B cell (primary cell): ENCODE measurements around the gene CDCA5. TPM values are rescaled to one million over a fixed set of nuclear protein-coding genes. Genes with fewer than 3 reads are reported as not detected.

Source experiments
- ATAC-seq: fragments of 200-7000 bp; cut with Tn5 transposase; one replicate; pipeline ENCODE4 v1.10.0; 2021; ENCODE audit warnings: low read depth, mild to moderate bottlenecking, moderate number of reproducible peaks, moderate library complexity
- CTCF ChIA-PET: fragments of 350-600 bp; sonication (Branson Sonifier 250); formaldehyde crosslinking; loops from one replicate; lab custom pipeline; 2021; ENCODE audit warnings: antibody characterized with exemption, inconsistent platforms; lab: Charles Lee
- POLR2A ChIA-PET: fragments of 350-600 bp; sonication (Branson Sonifier 250); formaldehyde crosslinking; loops from one replicate; lab custom pipeline; 2021; ENCODE audit warnings: antibody characterized with exemption; lab: Charles Lee
- DNase-seq: peaks from one replicate; pipeline ENCODE4 v3.0.0; 2013
- H2AFZ ChIP-seq: 2 replicates; pipeline ENCODE4 v1.6.1; 2012; ENCODE audit warnings: mild to moderate bottlenecking, low read depth, low read length; ENCODE audit not compliant: insufficient read depth, poor library complexity, severe bottlenecking
- H3K27ac ChIP-seq, 2 donors: 1 replicate in 1 of 2; 2 replicates in 1 of 2; pipeline ENCODE4 v1.5.1; 2012 to 2013; ENCODE audit warnings: low read length in 2 of 2, mild to moderate bottlenecking in 2 of 2, moderate library complexity in 1 of 2
- H3K27me3 ChIP-seq, 4 experiments: fragments of 200-600 bp in 1 of 4; sonication (generic) in 1 of 4; replicated peaks in 1 of 4; 1 replicate in 2 of 4; 2 replicates in 2 of 4; pipeline versions ENCODE4 v1.6.1 to v1.7.0; 2013 to 2016; ENCODE audit warnings: low read length in 3 of 4, mild to moderate bottlenecking in 2 of 4, mixed read lengths in 1 of 4, moderate library complexity in 1 of 4; ENCODE audit not compliant: insufficient read depth in 4 of 4, control insufficient read depth in 3 of 4; ENCODE audit errors: control extremely low read depth in 1 of 4
- H3K36me3 ChIP-seq, 2 experiments: replicated peaks in 1 of 2; 1 replicate in 1 of 2; 2 replicates in 1 of 2; pipeline versions ENCODE4 v1.6.1 to v1.7.1; 2013; ENCODE audit warnings: low read length in 1 of 2; ENCODE audit not compliant: insufficient read depth in 2 of 2, control insufficient read depth in 1 of 2; ENCODE audit errors: control extremely low read depth in 1 of 2, extremely low read depth in 1 of 2
- H3K4me1 ChIP-seq, 2 donors: fragments of 200-600 bp in 1 of 2; sonication (generic) in 1 of 2; 1 replicate in 1 of 2; 2 replicates in 1 of 2; pipeline versions ENCODE4 v1.5.1 to v1.6.1; 2013 to 2017; ENCODE audit warnings: low read length in 2 of 2; ENCODE audit not compliant: control insufficient read depth in 2 of 2, insufficient read depth in 2 of 2
- H3K4me2 ChIP-seq: replicated peaks from 2 replicates; pipeline ENCODE3; 2012; ENCODE audit warnings: mild to moderate bottlenecking, low read depth, low read length; ENCODE audit not compliant: poor library complexity, severe bottlenecking
- H3K4me3 ChIP-seq, 5 experiments: fragments of 200-600 bp in 1 of 5; sonication (generic) in 1 of 5; 1 replicate in 3 of 5; 2 replicates in 2 of 5; pipeline versions ENCODE4 v1.5.1 to v1.7.0; 2011 to 2016; ENCODE audit warnings: low read length in 4 of 5, mild to moderate bottlenecking in 4 of 5, low read depth in 2 of 5, control low read depth in 1 of 5, moderate library complexity in 1 of 5; ENCODE audit not compliant: insufficient read depth in 1 of 5; ENCODE audit errors: control extremely low read depth in 1 of 5, extremely low read depth in 1 of 5
- H3K79me2 ChIP-seq: fragments of 200-600 bp; sonication (generic); one replicate; pipeline ENCODE4 v1.6.0; 2016; ENCODE audit warnings: low read length; ENCODE audit not compliant: control insufficient read depth, insufficient read depth
- H3K9ac ChIP-seq: fragments of 200-600 bp; sonication (generic); 2 replicates; pipeline ENCODE4 v1.6.1; 2017; ENCODE audit warnings: mild to moderate bottlenecking, low read length, moderate library complexity
- H3K9me3 ChIP-seq, 3 donors: one replicate each; pipeline versions ENCODE4 v1.6.1 to v1.7.1; 2013; ENCODE audit warnings: low read length in 2 of 3; ENCODE audit not compliant: control insufficient read depth in 2 of 3, insufficient read depth in 1 of 3; ENCODE audit errors: control extremely low read depth in 1 of 3
- H4K20me1 ChIP-seq: 2 replicates; pipeline ENCODE4 v1.6.0; 2012; ENCODE audit warnings: mild to moderate bottlenecking, low read length; ENCODE audit not compliant: insufficient read depth, control insufficient read depth, poor library complexity, severe bottlenecking
- H3K27ac Mint-ChIP-seq: one replicate; pipeline ENCODE4 v1.8.0; 2021; ENCODE audit warnings: mixed read lengths
- H3K27me3 Mint-ChIP-seq: one replicate; pipeline ENCODE4 v1.8.0; 2021; ENCODE audit warnings: mixed read lengths
- H3K4me1 Mint-ChIP-seq: one replicate; pipeline ENCODE4 v1.8.0; 2021; ENCODE audit warnings: mixed read lengths
- H3K4me3 Mint-ChIP-seq: one replicate; pipeline ENCODE4 v1.8.0; 2021; ENCODE audit warnings: mixed read lengths
- H3K9me3 Mint-ChIP-seq: one replicate; pipeline ENCODE4 v1.8.0; 2022; ENCODE audit warnings: mixed read lengths; ENCODE audit not compliant: insufficient read depth
- EZH2 ChIP-seq: IDR thresholded peaks from 2 replicates; pipeline ENCODE4 v1.6.1; 2012; ENCODE audit warnings: borderline replicate concordance, low read depth, mild to moderate bottlenecking, moderate library complexity, low read length; ENCODE audit not compliant: insufficient read depth, poor library complexity, severe bottlenecking
- WGBS: methylation state at CpG from one replicate; pipeline ENCODE4 v1.1.5; 2013; ENCODE audit warnings: missing lambda C conversion rate; ENCODE audit not compliant: insufficient coverage; 5-methylcytosine and 5-hydroxymethylcytosine counted together
- intact Hi-C: fragments of 100-400 bp; cut with micrococcal nuclease; formaldehyde crosslinking; loops from one replicate; pipeline ENCODE4 v1.10.0; 2022
- polyA plus RNA-seq: library from polyadenylated mRNA; depleted of rRNA; stranded (reverse); fragments of >200 nt; gene quantifications from 2 replicates; pipeline ENCODE4 v1.2.3, GENCODE V29; 2012
- total RNA-seq, 2 donors: library from RNA; stranded (reverse); fragments of 120-200 nt in 1 of 2; gene quantifications; 1 replicate in 1 of 2; 2 replicates in 1 of 2; pipeline versions ENCODE4 v1.2.3 to v1.2.4, GENCODE V29; 2013 to 2022
- TF ChIP-seq, protein P1 (sequence below): fragments of 200-600 bp; IDR thresholded peaks from one replicate; pipeline ENCODE4 v1.8.0; 2022; ENCODE audit warnings: antibody characterized with exemption, mild to moderate bottlenecking

The CDCA5 gene
- total and polyA plus RNA-seq, 2 donors (not counting 1 experiment from before 2014, with no cell fraction given) = 1.1 to 1.4 TPM

DNA sequence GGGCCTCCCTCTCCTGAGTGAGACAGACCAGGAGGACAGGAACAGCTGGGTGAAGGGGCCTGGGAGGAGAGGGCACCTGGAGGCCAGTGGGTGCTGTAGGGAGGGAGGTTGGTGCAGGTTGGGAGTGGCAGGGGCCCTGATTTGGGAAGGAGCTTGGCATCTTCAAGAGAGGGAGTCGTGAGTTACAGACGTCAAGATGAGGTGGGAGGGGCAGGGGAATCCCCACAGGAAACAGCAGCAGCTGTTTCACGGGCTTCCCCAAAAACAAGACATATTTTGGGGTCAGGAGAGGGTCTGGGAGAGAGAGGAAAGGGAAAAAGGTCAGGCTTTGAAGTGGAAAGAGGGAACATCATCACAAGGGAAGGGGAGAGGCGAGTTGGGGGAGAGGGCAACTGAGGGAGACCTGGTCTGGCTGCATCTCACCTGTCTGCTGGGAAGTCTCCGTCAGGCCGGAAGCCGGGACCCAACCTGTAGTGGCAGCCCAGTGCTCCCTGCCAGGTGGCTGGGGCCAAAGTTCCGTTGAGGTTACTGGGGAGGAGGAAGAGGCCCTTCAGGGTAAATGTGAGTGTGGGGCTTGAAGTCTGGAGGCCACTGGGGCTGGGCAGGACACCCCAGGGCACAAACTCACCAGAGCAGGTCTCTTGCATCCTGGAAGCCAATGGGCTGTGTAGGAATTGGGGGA, 29.9 kb downstream of the CDCA5 start:
- Histone ChIP-seq H4K20me1 (no peaks in the 10 kb centered on the region), H3K27ac (peak overlapping the region in 1 of 2 donors; percentile 34), H3K4me3 (no peak overlapping the region), H3K9me3 (no peaks in the 10 kb centered on the region), H3K4me2 (peak overlapping the region; percentile 67), H3K9ac (peak overlapping the region; percentile 32), H3K79me2 (no peaks in the 10 kb centered on the region), H3K27me3 (peaks cover 0 to 2% (median 1%) of the 10 kb centered on the region in 4 experiments), H3K4me1 (peaks cover 10 to 14% of the 10 kb centered on the region in 2 donors), H2AFZ (peak overlapping the region; percentile 68), H3K36me3 (no peaks in the 10 kb centered on the region)
- Mint-ChIP-seq H3K27me3 (no peaks in the 10 kb centered on the region), H3K27ac (peak overlapping the region; percentile 80), H3K4me1 (peaks cover 17% of the 10 kb centered on the region), H3K4me3 (peak overlapping the region; percentile 80), H3K9me3 (no peaks in the 10 kb centered on the region)
- ChIA-PET CTCF (interaction anchor here (0.6 to 1.2 kb wide), 2 partner anchors 57 to 199 kb away, joined by 3 to 4 read pairs; no protein-coding TSS in a partner anchor), POLR2A (no interaction called here)
- DNase-seq (peak; percentile 67), ATAC-seq (peak; percentile 7)
- 7% methylated on average over 8 of the region's 8 CpGs for WGBS
- intact Hi-C loops = no loop called here
- TF ChIP-seq, protein P1, sequence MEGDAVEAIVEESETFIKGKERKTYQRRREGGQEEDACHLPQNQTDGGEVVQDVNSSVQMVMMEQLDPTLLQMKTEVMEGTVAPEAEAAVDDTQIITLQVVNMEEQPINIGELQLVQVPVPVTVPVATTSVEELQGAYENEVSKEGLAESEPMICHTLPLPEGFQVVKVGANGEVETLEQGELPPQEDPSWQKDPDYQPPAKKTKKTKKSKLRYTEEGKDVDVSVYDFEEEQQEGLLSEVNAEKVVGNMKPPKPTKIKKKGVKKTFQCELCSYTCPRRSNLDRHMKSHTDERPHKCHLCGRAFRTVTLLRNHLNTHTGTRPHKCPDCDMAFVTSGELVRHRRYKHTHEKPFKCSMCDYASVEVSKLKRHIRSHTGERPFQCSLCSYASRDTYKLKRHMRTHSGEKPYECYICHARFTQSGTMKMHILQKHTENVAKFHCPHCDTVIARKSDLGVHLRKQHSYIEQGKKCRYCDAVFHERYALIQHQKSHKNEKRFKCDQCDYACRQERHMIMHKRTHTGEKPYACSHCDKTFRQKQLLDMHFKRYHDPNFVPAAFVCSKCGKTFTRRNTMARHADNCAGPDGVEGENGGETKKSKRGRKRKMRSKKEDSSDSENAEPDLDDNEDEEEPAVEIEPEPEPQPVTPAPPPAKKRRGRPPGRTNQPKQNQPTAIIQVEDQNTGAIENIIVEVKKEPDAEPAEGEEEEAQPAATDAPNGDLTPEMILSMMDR = no peak
- no peak for TF ChIP-seq EZH2

DNA sequence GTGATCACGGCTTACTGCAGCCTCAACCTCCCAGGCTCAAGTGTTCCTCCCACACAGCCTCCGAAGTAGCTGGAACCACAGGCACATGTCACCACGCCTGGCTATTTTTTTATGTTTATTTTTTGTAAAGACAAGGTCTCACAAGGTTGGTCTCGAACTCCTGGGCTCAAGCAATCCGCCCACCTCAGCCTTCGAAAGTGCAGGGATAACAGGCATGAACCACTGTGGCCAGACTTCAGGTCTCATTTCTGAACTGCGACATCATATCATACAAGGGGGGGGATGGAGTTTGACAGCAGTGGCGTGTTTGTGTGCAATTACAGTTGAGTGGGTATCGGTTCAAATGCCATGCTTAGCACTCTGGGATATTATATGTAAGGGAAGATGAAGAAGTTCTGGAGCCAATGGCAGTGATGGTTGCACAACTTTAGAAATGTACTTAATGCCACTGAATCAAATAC, 32.4 kb downstream of the CDCA5 start:
- H3K9me3 Mint-ChIP-seq = no peaks in the 10 kb centered on the region
- ChIA-PET CTCF (no interaction called here), POLR2A (no interaction called here)
- Histone ChIP-seq H3K4me1 (peaks cover 26 to 28% of the 10 kb centered on the region in 2 donors), H3K4me2 (no peak overlapping the region), H3K27me3 (peaks cover 0 to 2% (median 0%) of the 10 kb centered on the region in 4 experiments), H3K9ac (no peak overlapping the region), H3K27ac (no peak overlapping the region), H3K79me2 (peaks cover 6% of the 10 kb centered on the region), H2AFZ (no peak overlapping the region), H3K9me3 (no peaks in the 10 kb centered on the region), H3K36me3 (no peaks in the 10 kb centered on the region), H4K20me1 (no peaks in the 10 kb centered on the region), H3K4me3 (no peak overlapping the region)
- TF ChIP-seq EZH2 = no peak
- TF ChIP-seq, protein P1 = no peak
- DNase-seq = no peak
- no peak for ATAC-seq
- no peak overlapping the region for H3K4me3 Mint-ChIP-seq
- H3K27ac Mint-ChIP-seq = no peak overlapping the region
- WGBS = 86% methylated on average over 3 of the region's 9 CpGs
- H3K27me3 Mint-ChIP-seq = no peaks in the 10 kb centered on the region
- intact Hi-C loops = no loop called here
- peaks cover 34% of the 10 kb centered on the region for H3K4me1 Mint-ChIP-seq
